Upper lobe of left lung (tissue), 6 donors: Measurements from ENCODE around the gene DCT. TPM values are rescaled to one million over a fixed set of nuclear protein-coding genes. Genes with fewer than 3 reads are reported as not detected.

Experiments used
- ATAC-seq, 2 donors: fragments of 200-7000 bp; cut with Tn5 transposase; one replicate each; pipeline ENCODE4 v1.9.1; 2022; ENCODE audit warnings: mild to moderate bottlenecking in 2 of 2, moderate library complexity in 2 of 2; ENCODE audit not compliant: low FRiP score in 2 of 2
- DNase-seq, 2 donors: peaks; one replicate each; pipeline ENCODE4 v3.0.0-alpha.2; 2019 to 2020
- H3K27ac ChIP-seq, 4 donors: fragments of 200-600 bp; sonication (generic); one replicate each; pipeline ENCODE4 v1.5.1; 2016 to 2019
- H3K27me3 ChIP-seq, 4 donors: fragments of 200-600 bp; sonication (generic); one replicate each; pipeline ENCODE4 v1.5.1; 2017 to 2019
- H3K36me3 ChIP-seq, 4 donors: fragments of 200-600 bp; sonication (generic); one replicate each; pipeline ENCODE4 v1.5.1; 2016 to 2019
- H3K4me1 ChIP-seq, 4 donors: fragments of 200-600 bp; sonication (generic); one replicate each; pipeline ENCODE4 v1.5.1; 2018 to 2019
- H3K4me3 ChIP-seq, 4 donors: fragments of 200-600 bp; sonication (generic); one replicate each; pipeline ENCODE4 v1.5.1; 2017 to 2019; ENCODE audit warnings: mild to moderate bottlenecking in 2 of 4, moderate library complexity in 1 of 4
- H3K9me3 ChIP-seq, 4 donors: fragments of 200-600 bp; sonication (generic); one replicate each; pipeline ENCODE4 v1.5.1; 2018 to 2019
- CTCF ChIP-seq, 6 experiments: fragments of 450-650 bp in 4 of 6; fragments of 200-600 bp in 2 of 6; sonication (generic) in 2 of 6; IDR thresholded peaks; one replicate each; pipeline ENCODE4 v1.5.1; 2016 to 2019; ENCODE audit warnings: antibody characterized with exemption in 6 of 6
- EP300 ChIP-seq, 4 donors: sonication (generic); formaldehyde crosslinking; IDR thresholded peaks; one replicate each; pipeline ENCODE4 v1.5.1; 2017; ENCODE audit warnings: antibody characterized with exemption in 4 of 4, control low read depth in 2 of 4
- POLR2A ChIP-seq, 4 donors: fragments of 450-650 bp; IDR thresholded peaks; one replicate each; pipeline ENCODE4 v1.5.1; 2016 to 2017; ENCODE audit warnings: antibody characterized with exemption in 4 of 4, mild to moderate bottlenecking in 2 of 4
- POLR2AphosphoS5 ChIP-seq, 2 donors: sonication (generic); formaldehyde crosslinking; IDR thresholded peaks; one replicate each; pipeline ENCODE4 v1.5.1; 2017; ENCODE audit warnings: antibody characterized with exemption in 2 of 2
- WGBS, 2 donors: methylation state at CpG; one replicate each; pipeline ENCODE4 v1.1.5; 2017 to 2018; 5-methylcytosine and 5-hydroxymethylcytosine counted together
- total RNA-seq, 6 donors: library from RNA; depleted of rRNA in 4 of 6; stranded (reverse); fragments of >200 nt in 4 of 6; gene quantifications; one replicate each; pipeline versions ENCODE4 v1.1.0 to v1.2.1, GENCODE V29; 2016 to 2021
- donor health status: DM: no; HTN: no; CAD: no; lungs with moderate emphysema.
- donor health status: DM: no; HTN: yes; CAD: no; lungs with severe emphysema.

The DCT gene
- total RNA-seq, 6 donors from 2014 or later, result 0.07 to 4.2 (median 0.20) TPM; not detected in 3

GRCh38 chr13:94431574-94431973 is 47.9 kb downstream of the DCT start:
- ATAC-seq (no peak), DNase-seq (no peak)
- no peaks in the 10 kb centered on the region for H3K9me3 ChIP-seq
- 75 to 82% methylated on average over 2 of the region's 2 CpGs for whole genome bisulfite sequencing, 2 donors
- no peaks in the 10 kb centered on the region for H3K4me1 ChIP-seq
- H3K4me3 ChIP-seq, result no peak overlapping the region
- H3K36me3 ChIP-seq, result no peaks in the 10 kb centered on the region
- no peak overlapping the region for H3K27ac ChIP-seq
- TF ChIP-seq POLR2AphosphoS5 (IDR thresholded peaks at IDR 0.05) (no peak), CTCF (IDR thresholded peaks at IDR 0.05) (no peak), EP300 (IDR thresholded peaks at IDR 0.05) (no peak), POLR2A (IDR thresholded peaks at IDR 0.05) (no peak)
- no peaks in the 10 kb centered on the region for H3K27me3 ChIP-seq

GRCh38 chr13:94427313-94427953 is 52.0 kb downstream of the DCT start:
- TF ChIP-seq EP300 (IDR thresholded peaks at IDR 0.05) (no peak), POLR2AphosphoS5 (IDR thresholded peaks at IDR 0.05) (no peak), CTCF (IDR thresholded peaks at IDR 0.05) (no peak), POLR2A (IDR thresholded peaks at IDR 0.05) (no peak)
- no peak for ATAC-seq
- no peaks in the 10 kb centered on the region for H3K4me1 ChIP-seq
- WGBS, 2 donors, result 70 to 79% methylated on average over 5 of the region's 5 CpGs
- DNase-seq, result no peak
- no peaks in the 10 kb centered on the region for H3K27me3 ChIP-seq
- no peak overlapping the region for H3K4me3 ChIP-seq
- no peaks in the 10 kb centered on the region for H3K9me3 ChIP-seq
- no peak overlapping the region for H3K27ac ChIP-seq
- no peaks in the 10 kb centered on the region for H3K36me3 ChIP-seq

- Histone ChIP-seq H3K4me1 (no peaks in the 10 kb centered on the region), H3K27ac (no peak overlapping the region), H3K4me3 (no peak overlapping the region), H3K36me3 (no peaks in the 10 kb centered on the region), H3K27me3 (no peaks in the 10 kb centered on the region), H3K9me3 (peaks cover 0 to 3% (median 0%) of the 10 kb centered on the region in 4 donors)
- DNase-seq (no peak), ATAC-seq (no peak)
- 24 to 42% methylated on average over 1 of the region's 1 CpG for WGBS, 2 donors
- TF ChIP-seq POLR2A (IDR thresholded peaks at IDR 0.05) (no peak), POLR2AphosphoS5 (IDR thresholded peaks at IDR 0.05) (no peak), EP300 (IDR thresholded peaks at IDR 0.05) (no peak), CTCF (IDR thresholded peaks at IDR 0.05) (no peak)
Observed at GRCh38 chr13:94419925-94420305, 59.6 kb downstream of the DCT start.

GRCh38 chr13:94419304-94419924 is 60.1 kb downstream of the DCT start:
- Histone ChIP-seq H3K4me1 (no peaks in the 10 kb centered on the region), H3K9me3 (peaks cover 0 to 3% (median 0%) of the 10 kb centered on the region in 4 donors), H3K27me3 (no peaks in the 10 kb centered on the region), H3K4me3 (no peak overlapping the region), H3K36me3 (no peaks in the 10 kb centered on the region), H3K27ac (no peak overlapping the region)
- WGBS, 2 donors, result 35 to 46% methylated on average over 1 of the region's 1 CpG
- ATAC-seq (no peak), DNase-seq (no peak)
- TF ChIP-seq POLR2AphosphoS5 (IDR thresholded peaks at IDR 0.05) (no peak), POLR2A (IDR thresholded peaks at IDR 0.05) (no peak), EP300 (IDR thresholded peaks at IDR 0.05) (no peak), CTCF (IDR thresholded peaks at IDR 0.05) (no peak)

GRCh38 chr13:94417294-94417693 is 62.2 kb downstream of the DCT start:
- H3K27me3 ChIP-seq, result no peaks in the 10 kb centered on the region
- ATAC-seq (no peak), DNase-seq (no peak)
- H3K4me3 ChIP-seq, result no peak overlapping the region
- H3K27ac ChIP-seq, result no peak overlapping the region
- H3K36me3 ChIP-seq, result no peaks in the 10 kb centered on the region
- TF ChIP-seq POLR2A (IDR thresholded peaks at IDR 0.05), result no peak
- TF ChIP-seq EP300 (IDR thresholded peaks at IDR 0.05), result no peak
- no peak for TF ChIP-seq POLR2AphosphoS5 (IDR thresholded peaks at IDR 0.05)
- no peak for TF ChIP-seq CTCF (IDR thresholded peaks at IDR 0.05)
- H3K9me3 ChIP-seq, result peaks cover 0 to 3% (median 0%) of the 10 kb centered on the region in 4 donors
- no peaks in the 10 kb centered on the region for H3K4me1 ChIP-seq
